GM19240 (cell line): Measurements from ENCODE around the gene THUMPD2.

ENCODE experiments used
- DNase-seq: peaks from one replicate; pipeline ENCODE4 v3.0.0; 2011; ENCODE audit warnings: low spot score; ENCODE audit not compliant: insufficient read length

The THUMPD2 gene

GRCh38 chr2:39719317-39719716 is 59.7 kb downstream of the THUMPD2 start:
- no peak for DNase-seq

DNA sequence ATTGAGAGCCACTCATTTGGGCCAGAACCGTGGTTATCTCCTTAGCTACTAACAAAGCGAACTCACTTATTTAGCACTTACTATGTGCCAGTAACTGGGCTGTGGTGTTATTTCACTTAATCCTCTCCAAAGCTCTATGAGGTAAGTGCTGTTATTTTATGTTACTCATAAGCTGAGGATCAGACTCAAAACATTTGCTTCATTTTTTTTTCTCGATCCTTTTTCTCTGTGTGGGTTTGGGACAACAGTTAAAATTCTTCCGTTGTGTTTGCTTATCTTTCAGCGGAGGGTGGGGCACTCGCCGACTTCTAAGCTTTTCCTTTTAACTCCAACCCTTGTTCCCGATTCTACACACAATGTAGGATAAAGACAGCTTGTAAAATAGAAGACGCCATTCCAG is 60.6 kb downstream of the THUMPD2 start:
- DNase-seq: no peak

- DNase-seq: no peak
Measured at GRCh38 chr2:39717067-39717466, 62.0 kb downstream of the THUMPD2 start.

- no peak for DNase-seq
Measured at GRCh38 chr2:39715822-39716221, 63.2 kb downstream of the THUMPD2 start.

GRCh38 chr2:39715095-39715494 is 64.0 kb downstream of the THUMPD2 start:
- DNase-seq: no peak

DNA sequence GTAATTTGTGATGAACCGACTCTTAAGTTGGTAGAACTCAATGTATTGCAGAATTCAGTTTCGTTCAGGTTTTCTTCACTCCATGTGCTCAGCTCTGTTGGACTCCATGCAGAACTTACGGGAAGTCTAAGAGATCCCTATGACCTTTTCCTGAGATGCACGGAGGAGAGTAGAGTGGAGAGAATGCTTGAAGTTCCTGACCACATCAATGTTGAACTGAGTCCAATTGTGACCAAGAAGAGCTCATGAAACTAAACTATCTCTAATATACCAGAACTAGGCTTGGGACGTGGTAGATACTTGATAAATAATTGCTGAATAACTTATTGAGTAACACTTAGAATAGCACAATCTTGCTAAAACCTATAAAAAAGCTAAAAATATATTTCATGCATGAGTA is 66.1 kb downstream of the THUMPD2 start:
- DNase-seq: no peak

DNA sequence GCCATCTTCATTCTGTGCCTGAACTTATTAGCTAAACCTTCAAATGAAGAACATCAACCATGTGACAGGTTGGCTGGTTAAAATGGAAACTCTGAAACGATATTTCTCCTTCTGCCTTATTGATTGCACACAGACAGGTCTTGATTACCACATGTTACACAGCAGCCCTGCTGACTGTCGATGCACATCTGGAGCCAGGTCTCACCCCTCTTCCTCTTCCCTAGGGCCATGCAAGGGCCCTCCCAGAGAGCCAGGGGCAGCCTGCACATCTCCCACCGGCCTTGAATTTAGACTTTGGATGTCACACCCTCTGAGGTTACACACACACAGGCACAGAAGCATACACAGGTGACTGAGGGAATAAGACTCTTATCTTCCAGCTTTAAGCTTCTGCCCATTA is 68.3 kb downstream of the THUMPD2 start:
- DNase-seq: no peak

DNA sequence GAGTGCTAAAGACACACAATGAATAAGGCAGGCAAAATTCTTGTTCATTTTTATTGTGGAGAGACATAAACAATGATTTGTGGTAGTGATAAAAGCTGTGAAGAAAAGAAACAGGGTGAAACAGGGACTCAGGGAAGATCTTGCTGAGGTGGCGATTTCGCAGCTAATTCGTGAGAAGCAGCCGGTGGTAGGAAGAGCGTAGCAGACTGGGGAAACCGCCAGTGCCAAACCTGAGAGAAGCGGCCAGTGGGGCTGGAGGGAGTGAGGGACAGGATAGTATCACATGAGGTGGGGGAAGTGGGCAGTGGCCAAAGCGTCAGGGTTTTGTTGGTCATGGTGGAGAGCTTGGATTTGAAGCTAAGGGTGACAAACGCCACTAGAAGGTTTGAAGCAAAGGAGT is 71.1 kb downstream of the THUMPD2 start:
- DNase-seq: no peak

GRCh38 chr2:39706945-39707344 is 72.1 kb downstream of the THUMPD2 start:
- DNase-seq: no peak

GRCh38 chr2:39706312-39706711 is 72.7 kb downstream of the THUMPD2 start:
- DNase-seq: no peak

DNA sequence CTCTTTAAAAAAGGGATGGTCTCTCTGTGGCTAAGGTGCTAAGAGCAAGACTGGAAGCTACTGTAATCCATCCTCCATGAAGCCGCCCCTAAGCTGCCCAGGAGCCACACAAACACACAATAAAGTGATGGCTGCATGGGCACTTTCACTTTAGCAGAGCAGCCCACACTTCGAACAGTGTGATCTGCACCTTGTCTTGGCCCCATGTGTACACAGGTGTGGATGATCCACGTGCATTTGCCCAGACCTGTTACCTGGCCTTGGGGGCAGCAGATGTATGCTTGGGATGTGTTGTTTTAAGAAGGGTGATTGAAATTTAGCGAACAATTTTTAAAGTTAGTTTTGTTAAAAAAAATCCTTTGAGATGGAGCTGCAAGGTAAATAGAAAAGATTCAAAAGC is 73.4 kb downstream of the THUMPD2 start:
- DNase-seq: no peak

- DNase-seq: no peak
Measured at GRCh38 chr2:39704540-39704939, 74.5 kb downstream of the THUMPD2 start.

DNA sequence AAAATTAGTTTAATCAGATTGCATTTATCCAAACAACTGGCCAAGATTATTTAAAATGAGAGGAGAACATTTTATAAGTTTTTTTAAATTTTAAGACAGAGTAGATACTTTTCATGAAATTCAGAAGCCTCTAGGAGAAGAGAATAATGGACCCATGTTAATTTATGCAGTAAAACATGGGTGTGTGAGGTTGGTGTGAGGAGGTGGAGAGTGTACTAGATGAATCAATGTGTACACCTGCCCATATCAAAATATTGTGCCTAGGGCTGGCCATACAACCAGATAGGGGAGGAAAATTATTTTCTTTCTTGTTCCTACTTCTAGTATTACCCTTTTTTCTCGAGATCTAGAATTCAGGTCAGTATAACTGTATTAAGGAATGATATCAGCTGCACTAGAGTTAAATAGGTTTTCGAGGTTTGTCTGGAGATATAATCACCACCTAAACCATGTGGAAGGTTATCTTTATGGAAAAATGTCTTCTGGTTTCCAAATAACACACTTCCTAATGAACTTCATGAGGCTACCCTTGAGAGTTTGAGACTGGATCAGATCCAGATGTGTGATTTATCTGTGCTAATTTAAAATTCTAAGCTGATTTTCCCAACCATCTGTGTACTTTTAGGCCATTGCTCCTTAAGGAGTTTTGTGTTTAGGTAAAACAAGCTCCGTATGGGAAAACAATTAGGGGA is 75.7 kb downstream of the THUMPD2 start:
- no peak for DNase-seq

GRCh38 chr2:39701137-39701536 is 77.9 kb downstream of the THUMPD2 start:
- no peak for DNase-seq

- DNase-seq: no peak
Measured at GRCh38 chr2:39697454-39697853, 81.6 kb downstream of the THUMPD2 start.

DNA sequence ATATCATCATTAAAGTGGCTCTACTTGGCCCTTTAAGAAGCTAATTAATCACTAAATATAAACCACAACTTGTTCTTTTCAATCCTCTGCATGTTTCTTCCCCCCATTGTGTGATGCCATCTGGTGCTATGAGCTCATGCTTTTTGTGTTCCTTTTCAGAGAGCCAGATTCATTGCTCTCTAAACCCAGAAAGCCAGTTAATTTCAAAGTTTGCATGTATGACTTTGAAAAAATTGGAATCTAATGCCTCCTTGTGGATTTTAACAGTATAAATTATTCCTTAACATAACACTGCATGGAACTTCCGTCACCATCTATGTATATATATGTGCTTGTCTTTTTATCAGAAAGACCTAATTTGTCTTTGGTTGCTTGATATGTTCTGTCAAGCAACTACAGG is 82.2 kb downstream of the THUMPD2 start:
- DNase-seq: no peak

- no peak for DNase-seq
Measured at GRCh38 chr2:39696101-39696553, 82.9 kb downstream of the THUMPD2 start.

DNA sequence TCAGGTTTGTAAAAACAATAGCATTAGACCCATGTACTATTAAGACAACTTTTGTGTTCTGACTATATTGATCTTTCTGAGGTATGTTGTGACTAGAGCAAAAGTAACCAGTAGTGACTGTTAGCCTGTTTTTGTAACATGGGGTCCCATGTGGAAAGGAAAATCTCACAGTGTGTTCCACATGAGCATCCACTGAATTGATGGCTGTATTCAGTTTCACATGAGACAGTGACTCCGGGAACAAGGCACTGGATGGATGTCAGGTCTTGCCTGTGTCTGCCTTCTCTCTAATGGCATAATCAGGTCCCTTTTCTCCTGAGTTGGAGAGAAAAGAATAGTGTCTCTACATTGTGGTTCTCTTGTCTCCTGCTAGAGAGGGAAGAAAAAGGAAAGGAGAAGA is 85.8 kb downstream of the THUMPD2 start:
- no peak for DNase-seq

DNA sequence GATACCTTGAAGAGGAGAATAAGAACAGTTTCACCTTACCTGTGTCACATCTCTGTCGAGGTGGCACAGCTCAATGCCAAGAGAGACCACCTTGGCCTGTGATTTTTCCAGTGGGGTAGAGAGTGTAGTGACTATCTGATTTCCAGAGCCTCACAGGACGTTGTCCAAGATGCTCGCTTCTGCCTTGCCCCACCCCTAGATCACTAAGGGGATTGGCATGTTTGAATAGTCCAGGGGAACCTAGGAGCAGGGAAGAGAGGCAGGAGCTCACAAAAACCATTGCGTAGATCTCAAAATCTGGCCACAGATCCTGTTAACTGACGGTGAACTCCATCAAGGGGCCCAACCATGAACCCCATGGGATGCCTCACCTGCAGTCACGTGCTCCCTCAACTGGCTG is 89.2 kb downstream of the THUMPD2 start:
- DNase-seq: no peak

- DNase-seq: no peak
Measured at GRCh38 chr2:39689272-39689841, 89.7 kb downstream of the THUMPD2 start.

- no peak for DNase-seq
Measured at GRCh38 chr2:39688181-39688580, 90.9 kb downstream of the THUMPD2 start.

- no peak for DNase-seq
Measured at GRCh38 chr2:39686456-39686855, 92.6 kb downstream of the THUMPD2 start.
